ENCODE measurements around the gene RELB.
A peak's percentile ranks its signal among the peaks of the same experiment; 100 is the strongest.
"Not testable (repeated sequence)": the region's sequence is repeated elsewhere in the genome, so short reads cannot be mapped to it uniquely, and the experiment has no call there.

Gene RELB

GRCh38 chr19:45001087-45001739 lies at the start of gene RELB:
RELB (plus strand) TSS chr19:45001464; CDS start chr19:45001580, 116 bp downstream.
- peak; percentile 14 to 91 (median 72) for DNase-seq

GRCh38 chr19:44954278-44954648 lies 47.0 kb upstream of the RELB start:
- no peak for DNase-seq

GRCh38 chr19:44954649-44955504 lies 46.4 kb upstream of the RELB start, which contains the start of gene CLPTM1:
CLPTM1 (plus strand) TSS chr19:44955380; CDS start chr19:44955396, 16 bp downstream.
- DNase-seq, result peak; percentile 58 to 98 (median 95)

- DNase-seq, result peak in 1 of 14 donors; percentile 9
Measured at GRCh38 chr19:44955505-44956439, 45.5 kb upstream of the RELB start.

GRCh38 chr19:44957526-44957925 lies 43.7 kb upstream of the RELB start:
- no peak for DNase-seq

GRCh38 chr19:44958090-44958489 lies 43.2 kb upstream of the RELB start:
- DNase-seq, result no peak

- DNase-seq, result no peak
Measured at GRCh38 chr19:44959691-44960090, 41.6 kb upstream of the RELB start.

- DNase-seq, result no peak
Measured at GRCh38 chr19:44960906-44961728, 40.1 kb upstream of the RELB start.

- DNase-seq, result no peak
Measured at GRCh38 chr19:44961821-44962220, 39.4 kb upstream of the RELB start.

- no peak for DNase-seq
Measured at GRCh38 chr19:44968118-44968517, 33.1 kb upstream of the RELB start.

- no peak for DNase-seq
Measured at GRCh38 chr19:44968670-44969069, 32.6 kb upstream of the RELB start.

- no peak for DNase-seq
Measured at GRCh38 chr19:44969437-44969836, 31.8 kb upstream of the RELB start.

GRCh38 chr19:44971451-44971850 lies 29.8 kb upstream of the RELB start:
- DNase-seq, result not testable (repeated sequence)

GRCh38 chr19:44972802-44973201 lies 28.5 kb upstream of the RELB start:
- no peak for DNase-seq

GRCh38 chr19:44973982-44974735 lies 27.1 kb upstream of the RELB start:
- DNase-seq, result no peak

GRCh38 chr19:44974857-44975256 lies 26.4 kb upstream of the RELB start:
- DNase-seq, result no peak

GRCh38 chr19:44975444-44975843 lies 25.8 kb upstream of the RELB start:
- DNase-seq, result no peak

- no peak for DNase-seq
Measured at GRCh38 chr19:44984005-44984404, 17.3 kb upstream of the RELB start.

- DNase-seq, result no peak
Measured at GRCh38 chr19:44985445-44985844, 15.8 kb upstream of the RELB start.

GRCh38 chr19:44986389-44986788 lies 14.9 kb upstream of the RELB start:
- no peak for DNase-seq

- no peak for DNase-seq
Measured at GRCh38 chr19:44987148-44987675, 14.1 kb upstream of the RELB start.
